ENCODE data around the gene TMEM9. TPM values are rescaled to one million over a fixed set of nuclear protein-coding genes. Genes with fewer than 3 reads are reported as not detected.

The TMEM9 gene
- total RNA-seq, 1 donor from 2014 or later, result 63.9 TPM

DNA sequence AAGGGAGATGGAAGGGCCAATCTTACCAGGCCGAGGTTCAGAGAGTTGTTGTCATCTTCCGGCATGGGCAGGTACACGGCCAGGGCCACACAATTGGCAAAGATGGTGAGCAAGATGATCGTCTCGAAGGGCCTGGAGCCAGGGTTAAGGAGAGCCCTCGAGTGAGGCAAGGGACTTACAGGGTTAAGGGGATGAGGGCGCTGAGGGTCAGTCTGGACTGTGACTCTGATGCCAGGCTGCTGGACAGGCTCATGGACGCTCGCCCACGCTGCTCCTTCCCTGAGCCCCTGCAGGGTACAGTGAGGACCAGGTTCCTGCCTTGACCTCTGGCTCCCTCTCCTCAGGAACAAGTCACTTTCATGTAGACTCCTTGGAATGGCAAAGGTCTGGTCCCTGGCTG is 44.1 kb downstream of the TMEM9 start:
- H3K4me1 Mint-ChIP-seq (ENCODE audit: unreplicated experiment), result no peaks in the 10 kb centered on the region
- H3K9me3 Mint-ChIP-seq (ENCODE audit: unreplicated experiment), result no peaks in the 10 kb centered on the region
- no peak overlapping the region for H3K27ac Mint-ChIP-seq (ENCODE audit: unreplicated experiment)
- no peaks in the 10 kb centered on the region for H3K36me3 Mint-ChIP-seq (ENCODE audit: unreplicated experiment)
- TF ChIP-seq, protein P1, sequence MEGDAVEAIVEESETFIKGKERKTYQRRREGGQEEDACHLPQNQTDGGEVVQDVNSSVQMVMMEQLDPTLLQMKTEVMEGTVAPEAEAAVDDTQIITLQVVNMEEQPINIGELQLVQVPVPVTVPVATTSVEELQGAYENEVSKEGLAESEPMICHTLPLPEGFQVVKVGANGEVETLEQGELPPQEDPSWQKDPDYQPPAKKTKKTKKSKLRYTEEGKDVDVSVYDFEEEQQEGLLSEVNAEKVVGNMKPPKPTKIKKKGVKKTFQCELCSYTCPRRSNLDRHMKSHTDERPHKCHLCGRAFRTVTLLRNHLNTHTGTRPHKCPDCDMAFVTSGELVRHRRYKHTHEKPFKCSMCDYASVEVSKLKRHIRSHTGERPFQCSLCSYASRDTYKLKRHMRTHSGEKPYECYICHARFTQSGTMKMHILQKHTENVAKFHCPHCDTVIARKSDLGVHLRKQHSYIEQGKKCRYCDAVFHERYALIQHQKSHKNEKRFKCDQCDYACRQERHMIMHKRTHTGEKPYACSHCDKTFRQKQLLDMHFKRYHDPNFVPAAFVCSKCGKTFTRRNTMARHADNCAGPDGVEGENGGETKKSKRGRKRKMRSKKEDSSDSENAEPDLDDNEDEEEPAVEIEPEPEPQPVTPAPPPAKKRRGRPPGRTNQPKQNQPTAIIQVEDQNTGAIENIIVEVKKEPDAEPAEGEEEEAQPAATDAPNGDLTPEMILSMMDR (IDR thresholded peaks at IDR 0.05), result no peak
- peaks cover 6% of the 10 kb centered on the region for H3K27me3 Mint-ChIP-seq (ENCODE audit: unreplicated experiment)
- no peak for DNase-seq (ENCODE audit: extremely low spot score, unreplicated experiment)
- no peak overlapping the region for H3K4me3 Mint-ChIP-seq (ENCODE audit: unreplicated experiment)

DNA sequence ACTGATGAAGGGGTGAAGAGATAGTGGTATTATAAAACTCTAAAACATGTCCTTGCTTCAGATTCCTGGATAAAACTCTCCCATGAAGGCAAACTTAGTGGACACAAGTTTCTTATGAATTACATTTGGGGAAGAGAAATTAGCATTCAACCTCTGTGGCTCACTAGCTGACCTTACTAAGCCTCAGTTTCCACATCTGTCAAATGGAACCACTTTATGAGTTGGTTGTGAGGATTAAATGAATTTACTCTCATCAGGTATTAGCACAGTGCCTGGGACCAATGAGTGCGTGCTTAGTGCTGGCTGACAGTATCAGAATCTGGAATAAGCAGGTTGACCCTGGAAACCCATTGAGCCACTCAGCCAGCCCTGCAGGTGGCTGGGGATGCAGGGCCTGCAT is 44.6 kb downstream of the TMEM9 start:
- Mint-ChIP-seq H3K9me3 (ENCODE audit: unreplicated experiment) (no peaks in the 10 kb centered on the region), H3K4me3 (ENCODE audit: unreplicated experiment) (no peak overlapping the region), H3K27me3 (ENCODE audit: unreplicated experiment) (peaks cover 9% of the 10 kb centered on the region), H3K27ac (ENCODE audit: unreplicated experiment) (no peak overlapping the region), H3K4me1 (ENCODE audit: unreplicated experiment) (no peaks in the 10 kb centered on the region), H3K36me3 (ENCODE audit: unreplicated experiment) (no peaks in the 10 kb centered on the region)
- DNase-seq (ENCODE audit: extremely low spot score, unreplicated experiment), result no peak
- TF ChIP-seq, protein P1 (IDR thresholded peaks at IDR 0.05), result no peak

DNA sequence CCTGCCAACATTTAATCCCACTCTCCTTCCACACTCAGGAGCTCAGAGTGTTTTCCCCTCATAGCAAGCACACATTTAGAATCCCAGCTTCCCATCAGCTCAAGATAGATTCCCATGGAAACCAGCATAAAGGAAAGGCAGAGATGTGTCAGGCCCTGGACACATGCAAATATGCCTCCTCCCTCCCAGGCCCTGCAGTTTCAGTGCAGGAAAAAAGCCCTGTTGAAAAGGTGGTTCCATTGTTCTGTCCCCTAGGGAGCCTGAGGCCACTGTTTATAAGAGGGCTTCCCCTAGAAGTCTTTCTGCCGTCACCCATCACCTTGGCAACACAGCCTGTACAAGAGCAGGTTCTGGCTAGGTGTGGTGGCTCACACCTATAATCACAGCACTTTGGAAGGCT is 45.7 kb downstream of the TMEM9 start:
- H3K36me3 Mint-ChIP-seq (ENCODE audit: unreplicated experiment), result no peaks in the 10 kb centered on the region

DNA sequence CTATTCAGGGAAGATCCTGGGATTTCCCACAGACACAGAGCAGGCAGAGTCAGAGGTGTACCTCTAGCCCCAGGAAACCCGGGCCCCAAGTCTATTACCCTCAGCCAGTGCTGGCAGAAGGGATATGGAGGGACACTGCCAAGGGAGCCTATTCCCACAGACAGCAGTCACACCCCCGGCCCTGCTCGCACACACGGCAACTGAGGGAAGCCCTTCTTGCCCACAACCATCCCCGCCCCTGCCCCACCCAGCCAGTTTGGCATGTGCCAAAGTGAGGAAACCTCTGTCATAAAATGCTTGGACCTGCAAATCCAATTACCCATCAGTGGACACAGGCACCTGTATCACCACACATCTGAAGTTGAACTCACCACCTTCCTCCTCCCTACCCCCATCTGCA is 48.6 kb downstream of the TMEM9 start:
- Mint-ChIP-seq H3K4me1 (ENCODE audit: unreplicated experiment) (no peaks in the 10 kb centered on the region), H3K36me3 (ENCODE audit: unreplicated experiment) (no peaks in the 10 kb centered on the region), H3K4me3 (ENCODE audit: unreplicated experiment) (no peak overlapping the region), H3K27ac (ENCODE audit: unreplicated experiment) (no peak overlapping the region), H3K9me3 (ENCODE audit: unreplicated experiment) (no peaks in the 10 kb centered on the region), H3K27me3 (ENCODE audit: unreplicated experiment) (peaks cover 3% of the 10 kb centered on the region)
- no peak for DNase-seq (ENCODE audit: extremely low spot score, unreplicated experiment)
- TF ChIP-seq, protein P1 (IDR thresholded peaks at IDR 0.05), result no peak

More for the DNA sequence above, 45.7 kb downstream of the TMEM9 start:
- H3K27me3 Mint-ChIP-seq (ENCODE audit: unreplicated experiment), result peaks cover 9% of the 10 kb centered on the region
- H3K9me3 Mint-ChIP-seq (ENCODE audit: unreplicated experiment), result no peaks in the 10 kb centered on the region
- TF ChIP-seq, protein P1 (IDR thresholded peaks at IDR 0.05), result no peak
- DNase-seq (ENCODE audit: extremely low spot score, unreplicated experiment), result no peak
- H3K4me3 Mint-ChIP-seq (ENCODE audit: unreplicated experiment), result no peak overlapping the region
- H3K4me1 Mint-ChIP-seq (ENCODE audit: unreplicated experiment), result no peaks in the 10 kb centered on the region
- H3K27ac Mint-ChIP-seq (ENCODE audit: unreplicated experiment), result no peak overlapping the region

DNA sequence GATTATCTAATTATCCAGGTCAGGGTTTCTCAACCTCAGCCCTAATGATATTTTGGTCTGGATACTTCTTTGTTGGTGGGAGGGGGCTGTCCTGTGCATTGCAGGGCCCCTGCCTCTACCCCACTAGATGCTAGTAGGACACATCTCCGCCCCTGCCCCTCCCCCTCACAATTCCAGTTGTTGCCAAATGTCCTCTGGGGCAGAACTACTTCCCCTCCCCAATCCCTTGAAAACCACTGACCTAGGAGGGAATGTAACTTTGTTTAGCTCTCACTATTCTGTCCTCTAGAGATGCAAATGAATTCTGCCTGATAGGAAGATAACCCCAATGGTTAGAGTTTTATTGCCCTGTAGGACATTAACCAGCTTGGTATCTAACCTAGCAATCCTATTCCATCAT is 50.1 kb downstream of the TMEM9 start:
- TF ChIP-seq, protein P1 (IDR thresholded peaks at IDR 0.05), result no peak

More for the DNA sequence above, 50.1 kb downstream of the TMEM9 start:
- Mint-ChIP-seq H3K27me3 (ENCODE audit: unreplicated experiment) (peaks cover 6% of the 10 kb centered on the region), H3K4me1 (ENCODE audit: unreplicated experiment) (no peaks in the 10 kb centered on the region), H3K9me3 (ENCODE audit: unreplicated experiment) (no peaks in the 10 kb centered on the region), H3K36me3 (ENCODE audit: unreplicated experiment) (no peaks in the 10 kb centered on the region), H3K4me3 (ENCODE audit: unreplicated experiment) (no peak overlapping the region), H3K27ac (ENCODE audit: unreplicated experiment) (no peak overlapping the region)
- DNase-seq (ENCODE audit: extremely low spot score, unreplicated experiment), result no peak
